Ovary (tissue), 3 donors: ENCODE results near the gene BTBD19.

Experiments used
- EP300 ChIP-seq: sonication (generic); formaldehyde crosslinking; IDR thresholded peaks from one replicate; pipeline ENCODE4 v1.6.1; 2017; ENCODE audit warnings: antibody characterized with exemption
- POLR2A ChIP-seq: fragments of 450-650 bp; IDR thresholded peaks from one replicate; pipeline ENCODE4 v1.6.1; 2017; ENCODE audit warnings: antibody characterized with exemption, mild to moderate bottlenecking, moderate library complexity
- TF ChIP-seq, protein P1 (sequence below), 3 donors: fragments of 450-650 bp in 2 of 3; fragments of 200-600 bp in 1 of 3; IDR thresholded peaks; one replicate each; pipeline versions ENCODE4 v1.5.1 to v1.8.0; 2016 to 2022; ENCODE audit warnings: antibody characterized with exemption in 3 of 3, mild to moderate bottlenecking in 1 of 3
- donor health status: DM: no; HTN: no; CAD: no.

DNA sequence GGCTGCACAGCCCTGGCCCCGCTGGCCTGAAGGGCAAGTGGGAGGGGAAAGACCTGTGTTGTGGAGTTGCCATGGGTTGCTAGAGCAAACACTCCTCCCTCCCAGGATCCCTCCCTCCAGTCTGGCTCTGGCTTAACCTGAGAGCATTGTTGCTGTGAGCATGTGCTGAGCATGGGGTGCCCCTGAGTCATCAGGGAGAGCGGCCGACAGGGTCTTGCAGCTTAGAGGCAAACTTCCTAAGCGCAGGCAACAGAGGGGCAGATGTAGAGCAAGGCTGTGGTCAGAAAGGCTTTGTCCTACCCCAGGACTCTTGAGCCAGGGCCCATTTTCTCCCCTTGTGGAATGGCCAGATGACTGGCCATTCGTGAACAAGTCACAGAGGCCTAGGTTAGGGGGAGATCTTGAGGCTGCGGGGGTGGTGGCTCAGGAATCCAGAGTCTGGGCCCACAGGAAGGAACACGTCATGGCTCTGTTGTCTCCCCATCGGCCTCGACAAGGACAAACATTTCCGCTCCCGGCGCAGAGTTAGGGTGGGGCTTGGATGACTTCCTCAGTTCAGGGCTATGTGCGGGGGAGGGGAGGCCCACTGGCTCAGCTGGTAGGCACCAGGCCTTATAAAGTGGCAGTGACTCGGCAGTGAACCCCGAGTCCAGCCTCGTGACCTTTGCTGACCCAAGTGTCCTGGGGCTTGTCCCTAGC lies 810 bp upstream of the BTBD19 start:
- TF ChIP-seq POLR2A (peak; percentile 46), EP300 (peak; percentile 54)
- TF ChIP-seq, protein P1, sequence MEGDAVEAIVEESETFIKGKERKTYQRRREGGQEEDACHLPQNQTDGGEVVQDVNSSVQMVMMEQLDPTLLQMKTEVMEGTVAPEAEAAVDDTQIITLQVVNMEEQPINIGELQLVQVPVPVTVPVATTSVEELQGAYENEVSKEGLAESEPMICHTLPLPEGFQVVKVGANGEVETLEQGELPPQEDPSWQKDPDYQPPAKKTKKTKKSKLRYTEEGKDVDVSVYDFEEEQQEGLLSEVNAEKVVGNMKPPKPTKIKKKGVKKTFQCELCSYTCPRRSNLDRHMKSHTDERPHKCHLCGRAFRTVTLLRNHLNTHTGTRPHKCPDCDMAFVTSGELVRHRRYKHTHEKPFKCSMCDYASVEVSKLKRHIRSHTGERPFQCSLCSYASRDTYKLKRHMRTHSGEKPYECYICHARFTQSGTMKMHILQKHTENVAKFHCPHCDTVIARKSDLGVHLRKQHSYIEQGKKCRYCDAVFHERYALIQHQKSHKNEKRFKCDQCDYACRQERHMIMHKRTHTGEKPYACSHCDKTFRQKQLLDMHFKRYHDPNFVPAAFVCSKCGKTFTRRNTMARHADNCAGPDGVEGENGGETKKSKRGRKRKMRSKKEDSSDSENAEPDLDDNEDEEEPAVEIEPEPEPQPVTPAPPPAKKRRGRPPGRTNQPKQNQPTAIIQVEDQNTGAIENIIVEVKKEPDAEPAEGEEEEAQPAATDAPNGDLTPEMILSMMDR (IDR thresholded peaks at IDR 0.05) = no peak
